22Rv1 (cell line): ENCODE data around the gene CD1C.

Source experiments
- H3K27ac ChIP-seq: fragments of 450-650 bp; 2 replicates; pipeline ENCODE4 v1.5.1; 2017
- ZFX ChIP-seq: fragments of 450-650 bp; IDR thresholded peaks from 2 replicates; pipeline ENCODE4 v1.6.1; 2017; ENCODE audit warnings: antibody characterized with exemption, borderline replicate concordance
- TF ChIP-seq, protein P1 (sequence below): fragments of 450-650 bp; IDR thresholded peaks from 2 replicates; pipeline ENCODE4 v1.5.1; 2017; ENCODE audit warnings: mild to moderate bottlenecking

Gene CD1C

DNA sequence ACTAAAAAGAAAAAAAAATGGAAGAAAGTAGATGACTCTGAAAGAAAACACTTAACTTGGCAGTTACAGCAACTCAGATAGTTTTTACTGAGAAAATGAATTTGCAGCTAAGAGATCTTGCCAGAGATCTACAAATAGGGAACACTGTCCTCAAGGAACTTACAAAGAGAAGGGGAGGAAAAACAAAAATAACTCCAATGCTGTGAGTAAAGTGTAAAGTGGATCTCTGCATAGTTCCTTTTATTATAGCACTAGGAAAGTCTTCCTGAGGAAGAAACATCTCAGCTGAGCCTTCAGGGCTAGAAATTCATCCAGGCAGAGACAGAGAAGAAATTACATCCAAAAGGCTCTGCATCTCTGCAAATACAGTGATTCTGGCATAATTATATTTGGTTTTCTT, 37.8 kb downstream of the CD1C start:
- H3K27ac ChIP-seq, result no peak overlapping the region
- no peak for TF ChIP-seq ZFX
- TF ChIP-seq, protein P1, sequence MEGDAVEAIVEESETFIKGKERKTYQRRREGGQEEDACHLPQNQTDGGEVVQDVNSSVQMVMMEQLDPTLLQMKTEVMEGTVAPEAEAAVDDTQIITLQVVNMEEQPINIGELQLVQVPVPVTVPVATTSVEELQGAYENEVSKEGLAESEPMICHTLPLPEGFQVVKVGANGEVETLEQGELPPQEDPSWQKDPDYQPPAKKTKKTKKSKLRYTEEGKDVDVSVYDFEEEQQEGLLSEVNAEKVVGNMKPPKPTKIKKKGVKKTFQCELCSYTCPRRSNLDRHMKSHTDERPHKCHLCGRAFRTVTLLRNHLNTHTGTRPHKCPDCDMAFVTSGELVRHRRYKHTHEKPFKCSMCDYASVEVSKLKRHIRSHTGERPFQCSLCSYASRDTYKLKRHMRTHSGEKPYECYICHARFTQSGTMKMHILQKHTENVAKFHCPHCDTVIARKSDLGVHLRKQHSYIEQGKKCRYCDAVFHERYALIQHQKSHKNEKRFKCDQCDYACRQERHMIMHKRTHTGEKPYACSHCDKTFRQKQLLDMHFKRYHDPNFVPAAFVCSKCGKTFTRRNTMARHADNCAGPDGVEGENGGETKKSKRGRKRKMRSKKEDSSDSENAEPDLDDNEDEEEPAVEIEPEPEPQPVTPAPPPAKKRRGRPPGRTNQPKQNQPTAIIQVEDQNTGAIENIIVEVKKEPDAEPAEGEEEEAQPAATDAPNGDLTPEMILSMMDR, result no peak

DNA sequence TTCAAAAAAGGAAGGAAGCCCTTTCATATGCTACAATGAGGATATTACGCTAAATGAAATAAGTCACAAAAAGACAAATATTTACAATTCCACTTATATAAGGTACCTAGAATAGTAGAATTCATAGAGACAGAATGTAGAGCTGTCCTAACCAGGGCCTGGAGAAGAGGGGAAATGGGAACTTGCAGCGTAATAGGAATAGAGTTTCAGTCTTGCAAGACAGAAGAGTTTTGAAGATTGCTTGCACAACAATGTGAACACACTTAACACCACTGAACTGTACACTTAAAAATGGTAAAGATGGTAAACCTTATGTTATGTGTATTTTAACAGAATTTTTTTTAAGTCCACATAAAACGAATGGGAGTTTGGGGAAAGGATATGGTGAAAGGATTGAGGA, 38.7 kb downstream of the CD1C start:
- TF ChIP-seq ZFX, result no peak
- TF ChIP-seq, protein P1, result no peak
- H3K27ac ChIP-seq, result no peak overlapping the region

DNA sequence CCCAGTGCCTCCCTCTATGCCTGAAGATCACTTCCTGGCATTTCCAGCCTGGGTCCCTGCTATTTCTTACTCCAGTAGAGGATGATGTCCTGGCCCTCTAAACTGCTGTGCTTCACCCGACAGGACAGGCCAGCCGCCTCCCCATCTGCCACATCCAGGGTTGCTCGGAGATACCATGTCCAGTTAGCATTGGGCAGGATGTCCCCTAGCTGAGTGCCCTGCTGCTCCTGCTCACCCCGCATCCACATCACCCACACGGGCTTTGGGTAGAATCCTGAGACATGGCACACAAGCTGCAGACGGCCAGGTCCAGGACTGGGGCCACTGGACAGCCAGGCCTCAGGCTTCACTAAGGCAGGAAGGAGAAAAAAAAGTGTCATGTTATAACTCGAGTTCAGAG, 39.6 kb downstream of the CD1C start:
- no peak overlapping the region for H3K27ac ChIP-seq
- no peak for TF ChIP-seq ZFX
- TF ChIP-seq, protein P1, result no peak

DNA sequence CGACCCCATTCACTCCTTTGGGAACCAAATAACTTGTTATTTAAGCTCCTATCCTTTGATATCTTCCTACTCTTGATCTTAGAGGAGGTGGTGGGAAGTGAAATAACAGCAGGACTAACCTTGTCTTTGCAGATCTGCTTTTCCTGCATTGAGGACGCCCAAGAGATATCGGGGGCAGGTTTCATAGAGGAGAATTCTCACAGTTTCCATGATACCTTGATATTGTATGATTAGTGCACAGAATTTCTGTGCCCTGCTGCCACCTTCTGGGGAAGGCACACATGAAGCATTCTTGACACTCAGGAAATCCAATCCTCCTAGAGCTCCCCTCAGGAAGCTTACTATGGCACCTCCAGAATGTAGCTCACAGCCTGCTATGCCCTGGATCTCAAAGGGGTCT, 40.0 kb downstream of the CD1C start:
- H3K27ac ChIP-seq, result no peak overlapping the region
- TF ChIP-seq, protein P1, result peak; percentile 32
- TF ChIP-seq ZFX, result no peak

DNA sequence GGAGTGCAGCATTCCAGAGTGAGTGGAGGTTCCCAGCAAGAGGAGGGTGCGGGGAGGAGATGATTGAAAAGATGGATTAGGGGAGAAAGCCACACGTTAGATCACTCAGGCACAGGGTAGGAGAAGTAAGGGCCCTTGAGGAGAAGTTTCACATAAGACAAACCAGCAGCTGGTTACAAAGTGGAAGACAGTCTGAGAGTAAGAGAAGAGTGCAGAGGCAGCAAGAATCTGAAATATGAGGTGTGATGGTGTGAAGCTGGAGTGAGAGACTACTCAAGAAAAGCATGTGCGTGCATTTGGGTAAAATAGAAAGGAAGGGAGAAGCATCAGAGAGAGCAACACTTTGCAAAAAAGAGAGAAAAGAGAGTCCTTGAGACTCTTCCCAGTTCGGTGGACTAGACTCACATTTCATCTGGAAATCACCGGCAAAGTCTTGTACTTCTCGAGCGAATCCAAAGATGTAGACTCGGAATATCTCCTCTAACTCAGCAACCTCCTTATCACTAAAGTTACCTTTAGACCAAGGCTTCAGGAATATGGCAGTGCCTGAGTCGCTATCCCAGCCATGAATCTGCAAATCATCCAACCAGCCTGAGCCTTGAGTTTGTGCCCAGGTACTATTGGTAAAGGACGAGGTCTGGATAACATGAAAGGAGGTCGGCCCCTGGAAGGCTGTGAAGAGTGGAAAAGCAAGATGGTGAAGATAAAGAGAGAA, 40.8 kb downstream of the CD1C start:
- TF ChIP-seq ZFX, result no peak
- TF ChIP-seq, protein P1, result no peak
- H3K27ac ChIP-seq, result no peak overlapping the region

DNA sequence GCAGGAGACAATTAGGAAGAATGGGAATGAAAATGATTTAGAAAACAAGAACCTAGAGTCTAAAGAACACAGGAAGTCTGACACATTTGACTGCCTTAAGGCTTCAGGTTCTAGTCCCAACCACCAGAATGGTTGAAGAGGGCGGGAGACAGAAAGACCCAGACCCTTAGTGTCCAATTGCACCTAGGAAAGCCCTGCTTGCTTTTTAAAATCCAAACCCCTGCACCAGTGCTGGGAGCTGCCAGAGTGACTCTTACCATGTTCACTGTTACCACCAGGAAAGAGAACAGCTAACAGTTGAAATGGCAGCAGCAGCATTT, 41.3 kb downstream of the CD1C start:
- TF ChIP-seq, protein P1, result no peak
- no peak overlapping the region for H3K27ac ChIP-seq

DNA sequence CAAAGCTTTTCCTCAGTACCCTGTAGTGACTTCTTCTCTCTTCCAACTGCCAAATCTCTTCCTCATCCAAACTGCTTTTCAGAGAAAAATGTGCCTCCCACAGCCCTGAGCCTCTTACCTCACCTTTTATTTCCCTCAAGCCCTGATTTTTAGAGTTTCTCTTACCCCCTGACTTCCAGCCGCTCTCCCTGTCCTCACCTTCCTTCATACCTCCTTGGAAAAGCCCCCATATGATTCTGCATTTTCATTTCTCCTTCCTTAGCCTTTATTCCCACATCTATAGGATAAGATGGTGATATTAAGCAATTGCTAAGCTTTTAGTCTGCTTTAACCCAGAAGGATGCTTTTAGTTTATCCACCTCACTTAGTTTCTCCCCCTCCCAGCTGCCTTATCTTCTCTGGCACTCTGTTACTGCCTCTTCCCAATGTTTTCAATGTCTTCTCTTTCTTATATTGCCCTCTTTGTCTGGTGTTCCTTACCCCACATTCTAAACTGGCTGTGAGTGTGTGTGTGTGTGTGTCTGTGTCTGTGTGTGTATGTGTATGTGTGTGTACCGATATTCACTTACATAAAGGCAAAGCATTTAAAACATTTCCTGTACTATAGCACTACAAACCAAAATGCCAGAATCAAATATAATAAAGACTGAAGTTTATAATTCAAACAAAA, 41.9 kb downstream of the CD1C start, which contains the start of gene CD1B:
TSS of gene CD1B (minus strand) at position 51 of the 670 bp plus-strand sequence. CDS start 108 bp downstream, outside the sequence.
- no peak within 1 kb of the TSS for H3K27ac ChIP-seq
- TF ChIP-seq, protein P1, result no peak
- TF ChIP-seq ZFX, result no peak
